ENCODE measurements around the gene ZDHHC21. TPM values are rescaled to one million over a fixed set of nuclear protein-coding genes. Genes with fewer than 3 reads are reported as not detected.

ZDHHC21 gene
- total RNA-seq, 1 experiment from 2014 or later, result 9.0 TPM

DNA sequence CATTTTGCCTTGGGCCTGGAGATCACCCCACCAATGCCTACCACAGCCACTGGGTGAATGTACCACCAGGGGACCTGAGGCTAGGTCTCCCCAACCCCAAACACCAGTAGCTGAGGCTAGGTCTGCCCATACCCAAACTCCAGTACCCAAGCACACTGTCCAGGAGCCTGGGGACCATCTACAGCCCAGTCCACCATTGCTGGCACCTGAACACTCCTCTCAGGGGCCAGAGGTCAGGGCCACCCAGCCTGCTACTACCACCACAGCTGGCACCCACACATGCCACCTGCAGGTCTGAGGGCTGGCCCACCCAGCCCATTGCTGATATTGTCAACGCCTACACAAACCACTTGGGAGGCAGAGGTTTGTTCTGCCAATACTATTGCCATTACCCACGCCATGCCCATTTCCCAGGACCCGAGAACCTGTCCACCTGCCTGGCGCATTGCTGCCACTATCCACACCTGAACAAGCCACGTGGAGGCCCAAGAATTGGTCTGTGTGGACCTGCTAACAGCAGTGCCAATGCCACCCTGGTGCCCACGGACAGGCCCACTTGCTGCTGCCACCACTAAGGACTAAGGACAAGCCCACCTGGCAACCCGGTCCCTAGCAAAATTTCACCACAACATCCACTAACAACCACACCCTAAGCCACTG lies 59.2 kb downstream of the ZDHHC21 start:
- H2BK15ac ChIP-seq (ENCODE audit: low read depth, low read length), result no peak overlapping the region
- no peak overlapping the region for H2BK20ac ChIP-seq (ENCODE audit: low read depth, low read length, poor library complexity, severe bottlenecking)
- no CpG with 5 or more reads among the region's 7 CpGs for WGBS (ENCODE audit: extremely low coverage, insufficient read length, low lambda C conversion rate)
- no peak overlapping the region for H3K27ac Mint-ChIP-seq
- no peak overlapping the region for H2BK12ac ChIP-seq (ENCODE audit: insufficient read length, low read depth, low read length)
- no peak overlapping the region for H3K4ac ChIP-seq (ENCODE audit: low read depth, low read length)
- H2AK5ac ChIP-seq (ENCODE audit: insufficient read length, low read length), result no peak overlapping the region
- H3K27ac ChIP-seq (ENCODE audit: insufficient read length, low read depth, low read length), result no peak overlapping the region
- H3K18ac ChIP-seq (ENCODE audit: insufficient read length, low read depth, low read length), result no peak overlapping the region
- no peak overlapping the region for H3K56ac ChIP-seq (ENCODE audit: insufficient read length, low read depth, low read length)
- H3K9ac ChIP-seq (ENCODE audit: extremely low read depth, insufficient read length, low read length), result no peak overlapping the region
- H2BK120ac ChIP-seq (ENCODE audit: low read depth, low read length, poor library complexity, severe bottlenecking), result no peak overlapping the region
- no peak overlapping the region for H3K4me2 ChIP-seq (ENCODE audit: insufficient read depth, insufficient read length, low read length)
- no peak overlapping the region for H3T11ph ChIP-seq (ENCODE audit: low read length)
- H3K9me3 ChIP-seq (ENCODE audit: control insufficient read depth, low read depth, low read length), result no peaks in the 10 kb centered on the region
- H4K5ac ChIP-seq (ENCODE audit: insufficient read length, low read depth, low read length), result no peak overlapping the region
- H3K79me1 ChIP-seq (ENCODE audit: insufficient read depth, low read depth, low read length, poor library complexity, severe bottlenecking), result no peaks in the 10 kb centered on the region
- peaks cover 15 to 16% of the 10 kb centered on the region in 2 experiments for H3K4me1 Mint-ChIP-seq
- no peaks in the 10 kb centered on the region for H3K23me2 ChIP-seq (ENCODE audit: insufficient read length, low read depth, low read length, poor library complexity, severe bottlenecking)
- H3K36me3 Mint-ChIP-seq (ENCODE audit: insufficient read depth in 1 of 3, low read depth in 3 of 3), result peaks cover 11 to 27% (median 22%) of the 10 kb centered on the region in 3 experiments
- H3K4me3 Mint-ChIP-seq, result no peak overlapping the region
- TF ChIP-seq, protein P1, sequence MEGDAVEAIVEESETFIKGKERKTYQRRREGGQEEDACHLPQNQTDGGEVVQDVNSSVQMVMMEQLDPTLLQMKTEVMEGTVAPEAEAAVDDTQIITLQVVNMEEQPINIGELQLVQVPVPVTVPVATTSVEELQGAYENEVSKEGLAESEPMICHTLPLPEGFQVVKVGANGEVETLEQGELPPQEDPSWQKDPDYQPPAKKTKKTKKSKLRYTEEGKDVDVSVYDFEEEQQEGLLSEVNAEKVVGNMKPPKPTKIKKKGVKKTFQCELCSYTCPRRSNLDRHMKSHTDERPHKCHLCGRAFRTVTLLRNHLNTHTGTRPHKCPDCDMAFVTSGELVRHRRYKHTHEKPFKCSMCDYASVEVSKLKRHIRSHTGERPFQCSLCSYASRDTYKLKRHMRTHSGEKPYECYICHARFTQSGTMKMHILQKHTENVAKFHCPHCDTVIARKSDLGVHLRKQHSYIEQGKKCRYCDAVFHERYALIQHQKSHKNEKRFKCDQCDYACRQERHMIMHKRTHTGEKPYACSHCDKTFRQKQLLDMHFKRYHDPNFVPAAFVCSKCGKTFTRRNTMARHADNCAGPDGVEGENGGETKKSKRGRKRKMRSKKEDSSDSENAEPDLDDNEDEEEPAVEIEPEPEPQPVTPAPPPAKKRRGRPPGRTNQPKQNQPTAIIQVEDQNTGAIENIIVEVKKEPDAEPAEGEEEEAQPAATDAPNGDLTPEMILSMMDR (conservative IDR thresholded peaks at IDR 0.05), result no peak
- H2AFZ ChIP-seq (ENCODE audit: low read length), result no peak overlapping the region
- no peaks in the 10 kb centered on the region; the same call in 1 of the 2 replicates for H3K79me2 ChIP-seq (ENCODE audit: insufficient read depth, low read length)
- no peaks in the 10 kb centered on the region for H3K27me3 Mint-ChIP-seq (ENCODE audit: low read depth)
- H3K14ac ChIP-seq (ENCODE audit: insufficient read depth, low read length), result no peak overlapping the region
- H3K9me3 Mint-ChIP-seq, result peaks cover 0 to 6% of the 10 kb centered on the region in 2 experiments; a peak in 3 of 5 replicates
- DNase-seq, result no peak
- no peaks in the 10 kb centered on the region for H4K20me1 ChIP-seq (ENCODE audit: control insufficient read depth, insufficient read depth, insufficient read length)
- no peak overlapping the region for H4K91ac ChIP-seq (ENCODE audit: insufficient read length, low read depth, low read length)
- H3K23ac ChIP-seq (ENCODE audit: insufficient read length, low read depth, low read length), result no peak overlapping the region
- no peaks in the 10 kb centered on the region for H3K27me3 ChIP-seq (ENCODE audit: insufficient read depth, low read length)
- H2BK5ac ChIP-seq (ENCODE audit: insufficient read length, low read length), result no peak overlapping the region
- H4K8ac ChIP-seq (replicated peaks; ENCODE audit: insufficient read length, low read depth, low read length), result no peak overlapping the region
- H3K4me1 ChIP-seq (ENCODE audit: insufficient read depth, low read length), result no peaks in the 10 kb centered on the region
